LNCaP clone FGC (cell line): ENCODE data around the gene MROH8.

Source experiments
- DNase-seq: peaks from one replicate; pipeline ENCODE4 v3.0.0-alpha.2; 2011; ENCODE audit warnings: low read depth
- H3K4me3 ChIP-seq: 2 replicates; pipeline ENCODE4 v1.5.1; 2011; ENCODE audit warnings: mild to moderate bottlenecking, low read depth, low read length, control low read depth
- TF ChIP-seq, protein P1 (sequence below): IDR thresholded peaks from 2 replicates; pipeline ENCODE4 v1.5.1; 2012; ENCODE audit warnings: mild to moderate bottlenecking; ENCODE audit not compliant: control insufficient read depth, insufficient read depth; ENCODE audit errors: extremely low read depth

MROH8 gene

DNA sequence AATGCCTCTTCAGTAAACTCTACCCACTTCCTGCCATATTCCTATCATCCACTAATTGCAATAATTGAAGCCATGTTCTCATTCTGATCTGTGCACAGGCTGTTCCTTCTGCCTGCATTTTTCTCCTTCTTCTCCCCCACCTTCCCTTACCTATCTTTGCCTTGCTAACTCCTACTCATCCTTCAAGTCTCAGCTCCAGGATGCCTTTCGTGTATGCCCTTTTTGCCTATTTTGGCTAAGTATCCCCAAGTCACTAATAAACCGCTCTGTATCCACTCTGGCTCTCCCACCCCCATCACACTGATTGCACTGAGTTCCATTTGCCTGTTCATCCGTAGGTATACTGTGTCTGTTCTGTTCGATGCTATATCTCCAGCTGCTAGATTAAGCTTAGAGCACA is 6.5 kb downstream of the MROH8 start:
- no peak overlapping the region for H3K4me3 ChIP-seq
- TF ChIP-seq, protein P1, sequence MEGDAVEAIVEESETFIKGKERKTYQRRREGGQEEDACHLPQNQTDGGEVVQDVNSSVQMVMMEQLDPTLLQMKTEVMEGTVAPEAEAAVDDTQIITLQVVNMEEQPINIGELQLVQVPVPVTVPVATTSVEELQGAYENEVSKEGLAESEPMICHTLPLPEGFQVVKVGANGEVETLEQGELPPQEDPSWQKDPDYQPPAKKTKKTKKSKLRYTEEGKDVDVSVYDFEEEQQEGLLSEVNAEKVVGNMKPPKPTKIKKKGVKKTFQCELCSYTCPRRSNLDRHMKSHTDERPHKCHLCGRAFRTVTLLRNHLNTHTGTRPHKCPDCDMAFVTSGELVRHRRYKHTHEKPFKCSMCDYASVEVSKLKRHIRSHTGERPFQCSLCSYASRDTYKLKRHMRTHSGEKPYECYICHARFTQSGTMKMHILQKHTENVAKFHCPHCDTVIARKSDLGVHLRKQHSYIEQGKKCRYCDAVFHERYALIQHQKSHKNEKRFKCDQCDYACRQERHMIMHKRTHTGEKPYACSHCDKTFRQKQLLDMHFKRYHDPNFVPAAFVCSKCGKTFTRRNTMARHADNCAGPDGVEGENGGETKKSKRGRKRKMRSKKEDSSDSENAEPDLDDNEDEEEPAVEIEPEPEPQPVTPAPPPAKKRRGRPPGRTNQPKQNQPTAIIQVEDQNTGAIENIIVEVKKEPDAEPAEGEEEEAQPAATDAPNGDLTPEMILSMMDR, result no peak
- no peak for DNase-seq

DNA sequence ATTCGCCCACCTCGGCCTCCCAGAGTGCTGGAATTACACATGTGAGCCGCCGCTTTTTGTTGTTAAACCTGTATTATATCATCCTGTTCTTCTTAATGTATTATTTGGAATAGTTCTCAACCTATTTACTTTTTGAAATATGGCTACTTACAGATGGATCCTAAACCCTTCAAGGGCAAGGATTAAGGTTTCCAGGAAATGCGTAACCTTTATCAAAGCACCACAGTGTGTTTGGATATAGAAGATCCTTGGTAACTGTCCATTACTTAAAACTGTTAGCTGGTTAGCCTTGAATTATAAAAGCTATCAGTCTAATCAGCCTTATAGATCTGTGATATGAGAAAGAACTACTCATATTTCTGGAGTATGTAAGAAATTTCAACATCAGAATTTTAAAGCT is 12.5 kb downstream of the MROH8 start:
- TF ChIP-seq, protein P1, result no peak
- H3K4me3 ChIP-seq, result no peak overlapping the region
- DNase-seq, result no peak

DNA sequence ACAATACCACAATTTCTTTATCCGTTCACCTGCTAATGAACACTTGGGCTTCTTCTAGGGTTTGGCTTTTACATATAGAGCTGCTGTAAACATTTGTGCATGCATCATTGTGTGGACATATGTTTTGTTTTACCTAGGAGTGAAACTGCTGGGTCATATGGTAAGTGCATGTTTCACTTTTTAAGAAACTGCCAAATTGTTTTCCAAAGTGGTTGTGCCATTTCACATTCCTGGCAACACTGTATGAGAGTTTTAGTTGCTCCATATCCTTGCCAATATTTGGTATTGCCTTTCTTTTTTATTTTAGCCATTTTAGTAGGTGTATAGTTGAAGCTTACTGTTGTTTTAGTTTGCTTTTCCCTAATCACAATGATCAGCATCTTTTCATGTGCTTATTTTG is 14.3 kb downstream of the MROH8 start:
- TF ChIP-seq, protein P1, result no peak
- DNase-seq, result no peak
- H3K4me3 ChIP-seq, result no peak overlapping the region

DNA sequence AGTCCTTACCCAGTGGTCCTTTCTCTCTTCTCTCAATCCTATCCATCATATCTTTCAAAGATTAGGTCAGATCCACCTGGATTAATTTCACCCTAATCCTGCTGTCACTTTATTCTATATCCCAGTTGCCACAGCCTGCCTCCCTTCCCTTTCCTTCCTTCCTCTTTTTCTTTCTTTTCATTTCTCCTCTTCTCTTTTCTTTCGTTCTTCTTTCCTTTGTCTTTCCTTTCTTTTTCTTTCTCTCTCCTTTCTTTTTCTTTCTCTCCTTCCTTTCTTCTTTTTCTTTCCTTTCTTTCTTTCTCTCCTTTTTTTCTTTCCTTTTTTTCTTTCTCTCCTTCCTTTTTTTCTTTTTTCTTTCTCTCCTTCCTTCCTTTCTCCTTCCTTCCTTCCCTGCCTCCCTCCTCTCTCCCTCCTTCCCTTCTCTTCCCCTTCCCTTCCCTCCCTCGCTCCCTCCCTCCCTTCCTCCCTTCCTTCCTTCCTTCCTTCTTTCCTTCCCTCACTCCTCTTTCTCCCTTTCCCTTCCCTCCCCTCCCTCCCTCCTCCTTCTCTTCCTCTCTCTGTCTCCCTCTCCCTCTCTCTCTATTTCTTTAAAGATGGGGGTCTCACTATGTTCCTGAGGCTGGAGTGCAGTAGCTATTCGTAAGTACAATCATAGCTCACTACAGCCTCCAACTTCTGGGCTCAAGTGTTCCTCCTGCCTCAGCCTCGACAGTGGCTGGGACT is 15.4 kb downstream of the MROH8 start:
- TF ChIP-seq, protein P1, result no peak
- DNase-seq, result no peak
- H3K4me3 ChIP-seq, result no peak overlapping the region

DNA sequence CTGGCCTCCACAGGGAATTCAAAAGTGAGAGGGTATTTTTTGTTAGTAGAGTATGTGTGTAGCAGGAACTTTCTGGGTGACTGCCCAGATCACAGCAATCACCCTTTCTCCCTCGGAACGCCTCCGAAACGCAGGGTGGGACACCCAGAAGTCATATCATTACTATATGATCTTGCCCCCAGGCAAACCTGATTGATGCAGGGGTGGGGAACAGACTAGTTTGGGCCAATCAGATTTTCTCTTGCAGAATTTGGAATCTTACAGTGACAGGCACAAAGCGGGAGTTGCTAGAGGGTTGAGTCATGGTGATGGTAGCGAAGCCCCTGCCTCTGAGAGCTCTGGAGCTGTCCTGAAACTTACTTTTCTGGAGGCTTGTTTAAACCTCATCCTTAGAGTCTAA is 16.7 kb downstream of the MROH8 start:
- no peak for DNase-seq
- TF ChIP-seq, protein P1, result no peak
- no peak overlapping the region for H3K4me3 ChIP-seq

DNA sequence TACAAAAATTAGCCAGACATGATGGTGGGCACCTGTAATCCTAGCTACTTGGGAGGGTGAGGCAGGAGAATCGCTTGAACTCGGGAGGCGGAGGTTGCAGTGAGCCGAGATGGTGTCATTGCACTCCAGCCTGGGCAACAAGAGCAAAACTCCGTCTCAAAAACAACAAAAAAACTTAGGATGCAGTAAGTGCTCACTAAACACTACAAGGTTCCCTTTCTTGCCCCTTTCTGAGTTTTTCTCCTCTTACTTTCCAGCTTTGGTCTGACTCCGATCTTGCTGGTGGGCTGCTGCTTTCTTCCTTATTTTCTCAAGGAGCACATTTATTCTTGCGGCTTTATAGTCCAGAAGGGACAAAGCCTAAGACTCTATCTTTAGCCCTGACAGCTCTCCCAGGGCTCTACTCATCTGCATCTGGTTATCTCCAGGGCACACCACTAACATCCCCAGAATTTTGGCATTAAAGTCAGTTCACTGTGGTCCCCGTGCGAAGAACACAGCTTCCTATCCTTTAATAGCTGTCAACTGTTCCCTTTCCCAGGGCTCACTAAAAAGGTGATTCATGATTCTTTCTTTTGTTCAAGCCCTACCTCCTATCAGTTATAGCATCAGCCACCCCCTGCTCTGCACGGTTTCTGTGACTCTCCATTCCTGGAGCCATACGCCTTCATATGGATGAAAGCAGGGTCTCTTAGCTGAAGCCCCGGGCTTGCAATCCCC is 17.4 kb downstream of the MROH8 start:
- TF ChIP-seq, protein P1, result no peak
- H3K4me3 ChIP-seq, result no peak overlapping the region
- DNase-seq, result no peak
